GM12878 (cell line): Measurements from ENCODE around the gene TOP1. TPM values are rescaled to one million over a fixed set of nuclear protein-coding genes. Genes with fewer than 3 reads are reported as not detected.

Experiments used
- ATF7 ChIP-seq: fragments of 450-650 bp; IDR thresholded peaks from 2 replicates; pipeline ENCODE4 v1.6.1; 2016; ENCODE audit warnings: low read depth, mild to moderate bottlenecking
- BACH1 ChIP-seq: fragments of 450-650 bp; IDR thresholded peaks from 2 replicates; pipeline ENCODE4 v1.6.1; 2017; ENCODE audit warnings: mild to moderate bottlenecking, borderline replicate concordance
- BCL11A ChIP-seq: IDR thresholded peaks from 2 replicates; pipeline ENCODE4 v1.6.1; 2011; ENCODE audit warnings: low read depth, low read length
- FOS ChIP-seq: IDR thresholded peaks from 3 replicates; pipeline ENCODE4 v1.6.1; 2011; ENCODE audit warnings: borderline replicate concordance; ENCODE audit not compliant: insufficient read length; ENCODE audit errors: extremely low read depth
- HCFC1 ChIP-seq: fragments of 150-350 bp; IDR thresholded peaks from 2 replicates; pipeline ENCODE4 v1.6.1; 2014; ENCODE audit warnings: low read length
- MEF2B ChIP-seq: fragments of 450-650 bp; IDR thresholded peaks from 2 replicates; pipeline ENCODE4 v1.6.1; 2018; ENCODE audit warnings: mild to moderate bottlenecking, moderate library complexity; ENCODE audit not compliant: partially characterized antibody, poor library complexity, severe bottlenecking
- MYC ChIP-seq: IDR thresholded peaks from 2 replicates; pipeline ENCODE4 v1.6.1; 2011; ENCODE audit warnings: mild to moderate bottlenecking, low read length, moderate library complexity, inconsistent platforms; ENCODE audit not compliant: insufficient read depth, insufficient replicate concordance, insufficient read length, severe bottlenecking
- NBN ChIP-seq: fragments of 450-650 bp; IDR thresholded peaks from 2 replicates; pipeline ENCODE4 v1.6.1; 2016
- NFXL1 ChIP-seq: fragments of 450-650 bp; IDR thresholded peaks from 2 replicates; pipeline ENCODE4 v1.6.1; 2017; ENCODE audit warnings: antibody characterized with exemption, mild to moderate bottlenecking, borderline replicate concordance
- PAX5 ChIP-seq: IDR thresholded peaks from 2 replicates; pipeline ENCODE4 v1.6.1; 2011; ENCODE audit warnings: low read depth, low read length, borderline replicate concordance
- POLR2AphosphoS5 ChIP-seq: IDR thresholded peaks from 2 replicates; pipeline ENCODE4 v1.6.1; 2011; ENCODE audit warnings: mild to moderate bottlenecking, low read length, inconsistent platforms
- POU2F2 ChIP-seq: IDR thresholded peaks from 3 replicates; pipeline ENCODE4 v1.6.1; 2011; ENCODE audit warnings: low read depth, mild to moderate bottlenecking, low read length, borderline replicate concordance
- RAD51 ChIP-seq: fragments of 450-650 bp; IDR thresholded peaks from 2 replicates; pipeline ENCODE4 v1.6.1; 2016; ENCODE audit warnings: moderate library complexity, mild to moderate bottlenecking, inconsistent platforms
- RCOR1 ChIP-seq: conservative IDR thresholded peaks from 2 replicates; pipeline ENCODE4 v1.6.1; 2012; ENCODE audit warnings: low read depth, low read length, improper control_type of control experiment
- SREBF1 ChIP-seq: IDR thresholded peaks from 2 replicates; pipeline ENCODE4 v1.6.1; 2012; ENCODE audit warnings: mild to moderate bottlenecking, low read length
- SRF ChIP-seq, 2 experiments: IDR thresholded peaks; 2 replicates each; pipeline ENCODE4 v1.6.1; 2011; ENCODE audit warnings: low read depth in 2 of 2, low read length in 2 of 2, mild to moderate bottlenecking in 1 of 2, moderate library complexity in 1 of 2
- TAF1 ChIP-seq: IDR thresholded peaks from 2 replicates; pipeline ENCODE4 v1.6.1; 2011; ENCODE audit warnings: mild to moderate bottlenecking, low read depth, low read length, borderline replicate concordance
- WRNIP1 ChIP-seq: IDR thresholded peaks from 2 replicates; pipeline ENCODE4 v1.6.1; 2011; ENCODE audit warnings: low read depth, low read length, improper control_type of control experiment, borderline replicate concordance
- ZNF217 ChIP-seq: fragments of 450-650 bp; IDR thresholded peaks from 2 replicates; pipeline ENCODE4 v1.6.1; 2017; ENCODE audit warnings: antibody characterized with exemption, mild to moderate bottlenecking
- ZNF622 ChIP-seq: fragments of 450-650 bp; IDR thresholded peaks from 2 replicates; pipeline ENCODE4 v1.6.1; 2017; ENCODE audit warnings: mild to moderate bottlenecking, inconsistent platforms
- ZSCAN29 ChIP-seq: fragments of 450-650 bp; IDR thresholded peaks from 2 replicates; pipeline ENCODE4 v1.6.1; 2017; ENCODE audit warnings: mild to moderate bottlenecking, moderate library complexity
- polyA plus RNA-seq, 11 experiments: library from polyadenylated mRNA; depleted of rRNA in 4 of 11; unstranded in 6 of 11; stranded (reverse) in 5 of 11; fragments of >200 nt; fragmentation: Nextera tagmentation in 4 of 11; fragmentation: Illumina TruSeq in 1 of 11; extraction: Ambion mirVana in 4 of 11; extraction: Trizol in 1 of 11; gene quantifications; 1 replicate in 1 of 11; 2 replicates in 10 of 11; pipeline versions ENCODE4 v1.2.1 to v1.2.3, GENCODE V29; 2011 to 2016; ENCODE audit warnings: inconsistent platforms in 2 of 11, missing spikeins in 2 of 11, low read depth in 1 of 11
- total RNA-seq, 4 experiments: library from RNA; depleted of rRNA in 3 of 4; stranded (reverse); fragments of >200 nt in 3 of 4; fragmentation: Illumina TruSeq in 1 of 4; extraction: Trizol in 1 of 4; gene quantifications; 2 replicates each; pipeline versions ENCODE4 v1.2.1 to v1.2.3, GENCODE V29; 2013 to 2021
- TF ChIP-seq, protein P1 (sequence below): IDR thresholded peaks from 2 replicates; pipeline ENCODE4 v1.6.1; 2011; ENCODE audit warnings: borderline replicate concordance, low read depth, mild to moderate bottlenecking, moderate library complexity, low read length; ENCODE audit not compliant: insufficient read depth, poor library complexity, severe bottlenecking
- TF ChIP-seq, protein P2 (sequence below): fragments of 450-650 bp; IDR thresholded peaks from 2 replicates; pipeline ENCODE4 v1.6.1; 2017; ENCODE audit warnings: low read depth, mild to moderate bottlenecking, moderate library complexity
- TF ChIP-seq, protein P3 (sequence below): IDR thresholded peaks from 2 replicates; pipeline ENCODE4 v1.6.1; 2012; ENCODE audit warnings: mild to moderate bottlenecking, low read depth, low read length

TOP1 gene
- total and polyA plus RNA-seq, 10 of the 15 experiments (the other 5 are each of a cell fraction or from before 2014, with no cell fraction given) = 21.5 to 128 (median 47.3) TPM

DNA sequence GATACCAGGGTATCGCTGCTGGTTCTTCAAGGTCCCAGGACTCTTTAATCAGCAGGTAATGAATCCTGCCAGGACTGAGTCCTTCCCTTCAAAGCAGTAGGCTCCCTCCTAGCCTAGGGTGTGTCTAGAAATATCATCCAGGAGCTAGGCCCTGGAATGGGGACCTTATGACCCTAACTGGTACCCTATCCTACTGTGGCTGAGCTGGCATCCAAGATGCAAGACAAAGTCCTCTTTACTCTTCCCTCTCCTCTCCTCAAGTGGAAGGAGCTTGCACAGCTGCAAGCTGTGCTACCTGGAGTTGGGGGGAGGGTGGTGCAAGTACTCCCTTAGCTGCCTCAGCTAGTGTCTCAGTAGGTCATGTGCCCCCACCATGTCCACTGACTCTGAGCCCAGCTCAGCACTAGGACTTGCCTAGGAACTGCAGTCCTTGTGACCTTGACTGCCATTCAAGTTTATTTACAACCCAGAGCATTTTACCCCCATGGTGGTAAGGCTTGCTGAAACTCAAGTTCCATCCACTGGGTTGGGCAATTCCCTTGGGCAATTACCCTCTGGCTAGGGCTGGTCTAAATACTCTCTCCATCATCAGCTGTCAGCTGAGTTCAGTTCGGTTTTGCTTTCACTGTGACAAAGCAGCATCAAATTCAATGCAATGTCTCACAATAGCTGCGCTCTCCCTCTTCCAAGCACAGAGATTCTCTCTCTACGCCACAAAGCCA is 48.4 kb upstream of the TOP1 start (continued):
- TF ChIP-seq RAD51 (peak; percentile 58), FOS (no peak), HCFC1 (no peak), MYC (no peak), MEF2B (peak; percentile 95), NFXL1 (no peak), TAF1 (no peak), RCOR1 (no peak), ATF7 (0 out of 2 replicates have a peak, but pooled peaks have one; percentile 55), ZSCAN29 (no peak), WRNIP1 (no peak), ZNF217 (no peak), POLR2AphosphoS5 (peak; percentile 69), SRF (IDR thresholded peaks at IDR 0.05; ENCODE audit: low read depth in 2 of 2, low read length in 2 of 2) (no peak), NBN (peak; percentile 63), BCL11A (peak; percentile 40; the same call in 1 of the 2 replicates), PAX5 (peak; percentile 76), BACH1 (peak; percentile 22; the same call in 1 of the 2 replicates), ZNF622 (no peak), SREBF1 (no peak), POU2F2 (peak; percentile 67; the same call in 1 of the 3 replicates)
- TF ChIP-seq, protein P1, sequence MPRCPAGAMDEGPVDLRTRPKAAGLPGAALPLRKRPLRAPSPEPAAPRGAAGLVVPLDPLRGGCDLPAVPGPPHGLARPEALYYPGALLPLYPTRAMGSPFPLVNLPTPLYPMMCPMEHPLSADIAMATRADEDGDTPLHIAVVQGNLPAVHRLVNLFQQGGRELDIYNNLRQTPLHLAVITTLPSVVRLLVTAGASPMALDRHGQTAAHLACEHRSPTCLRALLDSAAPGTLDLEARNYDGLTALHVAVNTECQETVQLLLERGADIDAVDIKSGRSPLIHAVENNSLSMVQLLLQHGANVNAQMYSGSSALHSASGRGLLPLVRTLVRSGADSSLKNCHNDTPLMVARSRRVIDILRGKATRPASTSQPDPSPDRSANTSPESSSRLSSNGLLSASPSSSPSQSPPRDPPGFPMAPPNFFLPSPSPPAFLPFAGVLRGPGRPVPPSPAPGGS = no peak
- TF ChIP-seq, protein P2, sequence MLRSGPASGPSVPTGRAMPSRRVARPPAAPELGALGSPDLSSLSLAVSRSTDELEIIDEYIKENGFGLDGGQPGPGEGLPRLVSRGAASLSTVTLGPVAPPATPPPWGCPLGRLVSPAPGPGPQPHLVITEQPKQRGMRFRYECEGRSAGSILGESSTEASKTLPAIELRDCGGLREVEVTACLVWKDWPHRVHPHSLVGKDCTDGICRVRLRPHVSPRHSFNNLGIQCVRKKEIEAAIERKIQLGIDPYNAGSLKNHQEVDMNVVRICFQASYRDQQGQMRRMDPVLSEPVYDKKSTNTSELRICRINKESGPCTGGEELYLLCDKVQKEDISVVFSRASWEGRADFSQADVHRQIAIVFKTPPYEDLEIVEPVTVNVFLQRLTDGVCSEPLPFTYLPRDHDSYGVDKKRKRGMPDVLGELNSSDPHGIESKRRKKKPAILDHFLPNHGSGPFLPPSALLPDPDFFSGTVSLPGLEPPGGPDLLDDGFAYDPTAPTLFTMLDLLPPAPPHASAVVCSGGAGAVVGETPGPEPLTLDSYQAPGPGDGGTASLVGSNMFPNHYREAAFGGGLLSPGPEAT = peak; percentile 67; the same call in 1 of the 2 replicates
- TF ChIP-seq, protein P3, sequence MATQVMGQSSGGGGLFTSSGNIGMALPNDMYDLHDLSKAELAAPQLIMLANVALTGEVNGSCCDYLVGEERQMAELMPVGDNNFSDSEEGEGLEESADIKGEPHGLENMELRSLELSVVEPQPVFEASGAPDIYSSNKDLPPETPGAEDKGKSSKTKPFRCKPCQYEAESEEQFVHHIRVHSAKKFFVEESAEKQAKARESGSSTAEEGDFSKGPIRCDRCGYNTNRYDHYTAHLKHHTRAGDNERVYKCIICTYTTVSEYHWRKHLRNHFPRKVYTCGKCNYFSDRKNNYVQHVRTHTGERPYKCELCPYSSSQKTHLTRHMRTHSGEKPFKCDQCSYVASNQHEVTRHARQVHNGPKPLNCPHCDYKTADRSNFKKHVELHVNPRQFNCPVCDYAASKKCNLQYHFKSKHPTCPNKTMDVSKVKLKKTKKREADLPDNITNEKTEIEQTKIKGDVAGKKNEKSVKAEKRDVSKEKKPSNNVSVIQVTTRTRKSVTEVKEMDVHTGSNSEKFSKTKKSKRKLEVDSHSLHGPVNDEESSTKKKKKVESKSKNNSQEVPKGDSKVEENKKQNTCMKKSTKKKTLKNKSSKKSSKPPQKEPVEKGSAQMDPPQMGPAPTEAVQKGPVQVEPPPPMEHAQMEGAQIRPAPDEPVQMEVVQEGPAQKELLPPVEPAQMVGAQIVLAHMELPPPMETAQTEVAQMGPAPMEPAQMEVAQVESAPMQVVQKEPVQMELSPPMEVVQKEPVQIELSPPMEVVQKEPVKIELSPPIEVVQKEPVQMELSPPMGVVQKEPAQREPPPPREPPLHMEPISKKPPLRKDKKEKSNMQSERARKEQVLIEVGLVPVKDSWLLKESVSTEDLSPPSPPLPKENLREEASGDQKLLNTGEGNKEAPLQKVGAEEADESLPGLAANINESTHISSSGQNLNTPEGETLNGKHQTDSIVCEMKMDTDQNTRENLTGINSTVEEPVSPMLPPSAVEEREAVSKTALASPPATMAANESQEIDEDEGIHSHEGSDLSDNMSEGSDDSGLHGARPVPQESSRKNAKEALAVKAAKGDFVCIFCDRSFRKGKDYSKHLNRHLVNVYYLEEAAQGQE = no peak
